Body of pancreas (tissue), 4 donors: ENCODE data around the gene TRAPPC2.
A peak's percentile ranks its signal among the peaks of the same experiment; 100 is the strongest.

ENCODE experiments used
- POLR2A ChIP-seq, 3 donors: fragments of 450-650 bp; IDR thresholded peaks; one replicate each; pipeline ENCODE4 v1.6.1; 2016; ENCODE audit warnings: antibody characterized with exemption in 3 of 3, mild to moderate bottlenecking in 2 of 3
- TF ChIP-seq, protein P1 (sequence below), 7 experiments: fragments of 450-650 bp in 4 of 7; fragments of 200-600 bp in 3 of 7; sonication (generic) in 3 of 7; IDR thresholded peaks; one replicate each; pipeline ENCODE4 v1.5.1; 2016 to 2019; ENCODE audit warnings: antibody characterized with exemption in 7 of 7

DNA sequence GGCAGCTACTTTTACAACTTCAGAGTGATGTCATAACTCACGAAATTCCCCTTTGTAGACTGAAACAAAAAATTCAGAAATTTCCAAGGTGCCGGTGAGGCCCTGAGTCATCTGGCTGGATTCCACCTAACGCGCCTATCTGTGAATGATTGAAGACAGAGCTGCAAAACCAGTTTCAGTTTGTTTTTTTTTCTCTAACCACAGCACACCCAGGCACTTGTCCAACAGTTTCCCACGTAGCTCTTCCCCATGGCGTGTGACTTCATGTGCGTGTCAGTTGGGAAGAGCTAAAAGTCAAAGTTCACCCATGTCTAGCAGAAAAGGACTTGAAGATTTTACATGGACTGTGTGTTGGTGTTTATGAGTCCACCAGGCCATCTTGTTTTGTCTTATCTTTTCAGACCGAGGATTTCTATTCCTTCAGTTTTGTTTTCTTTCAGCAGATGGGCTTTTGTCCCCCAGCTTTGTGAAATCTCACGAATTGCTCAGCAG is 65.1 kb downstream of the TRAPPC2 start:
- TF ChIP-seq, protein P1, sequence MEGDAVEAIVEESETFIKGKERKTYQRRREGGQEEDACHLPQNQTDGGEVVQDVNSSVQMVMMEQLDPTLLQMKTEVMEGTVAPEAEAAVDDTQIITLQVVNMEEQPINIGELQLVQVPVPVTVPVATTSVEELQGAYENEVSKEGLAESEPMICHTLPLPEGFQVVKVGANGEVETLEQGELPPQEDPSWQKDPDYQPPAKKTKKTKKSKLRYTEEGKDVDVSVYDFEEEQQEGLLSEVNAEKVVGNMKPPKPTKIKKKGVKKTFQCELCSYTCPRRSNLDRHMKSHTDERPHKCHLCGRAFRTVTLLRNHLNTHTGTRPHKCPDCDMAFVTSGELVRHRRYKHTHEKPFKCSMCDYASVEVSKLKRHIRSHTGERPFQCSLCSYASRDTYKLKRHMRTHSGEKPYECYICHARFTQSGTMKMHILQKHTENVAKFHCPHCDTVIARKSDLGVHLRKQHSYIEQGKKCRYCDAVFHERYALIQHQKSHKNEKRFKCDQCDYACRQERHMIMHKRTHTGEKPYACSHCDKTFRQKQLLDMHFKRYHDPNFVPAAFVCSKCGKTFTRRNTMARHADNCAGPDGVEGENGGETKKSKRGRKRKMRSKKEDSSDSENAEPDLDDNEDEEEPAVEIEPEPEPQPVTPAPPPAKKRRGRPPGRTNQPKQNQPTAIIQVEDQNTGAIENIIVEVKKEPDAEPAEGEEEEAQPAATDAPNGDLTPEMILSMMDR (IDR thresholded peaks at IDR 0.05) = no peak
- TF ChIP-seq POLR2A (IDR thresholded peaks at IDR 0.05) = peak in 1 of 3 donors; percentile 13
